H1 (cell line): ENCODE results near the gene MYO7B.

Source experiments
- BRCA1 ChIP-seq: IDR thresholded peaks from 2 replicates; pipeline ENCODE4 v1.6.1; 2012; ENCODE audit warnings: low read depth, low read length, improper control_type of control experiment
- CEBPB ChIP-seq: IDR thresholded peaks from 2 replicates; pipeline ENCODE4 v1.6.1; 2012; ENCODE audit warnings: low read depth, low read length
- CREB1 ChIP-seq: IDR thresholded peaks from 2 replicates; pipeline ENCODE4 v1.6.1; 2012; ENCODE audit warnings: inconsistent platforms
- EGR1 ChIP-seq: IDR thresholded peaks from 2 replicates; pipeline ENCODE4 v1.6.1; 2011; ENCODE audit warnings: low read depth, low read length, borderline replicate concordance
- EZH2 ChIP-seq: fragments of 200-600 bp; sonication (generic); IDR thresholded peaks from 2 replicates; pipeline ENCODE4 v1.7.1; 2012; ENCODE audit warnings: low read depth, mild to moderate bottlenecking, moderate library complexity, low read length, inconsistent platforms; ENCODE audit not compliant: severe bottlenecking
- POLR2A ChIP-seq, 2 experiments: IDR thresholded peaks; 1 replicate in 1 of 2; 2 replicates in 1 of 2; pipeline ENCODE4 v1.6.1; 2011; ENCODE audit warnings: low read depth in 2 of 2, low read length in 2 of 2, mild to moderate bottlenecking in 2 of 2; ENCODE audit errors: control extremely low read depth in 1 of 2
- POLR2AphosphoS5 ChIP-seq: IDR thresholded peaks from 2 replicates; pipeline ENCODE4 v1.6.1; 2011; ENCODE audit warnings: low read depth, low read length
- RAD21 ChIP-seq, 2 experiments: IDR thresholded peaks in 1 of 2; conservative IDR thresholded peaks in 1 of 2; 2 replicates each; pipeline ENCODE4 v1.6.1; 2011; ENCODE audit warnings: low read depth in 2 of 2, low read length in 2 of 2, improper control_type of control experiment in 1 of 2, inconsistent platforms in 1 of 2, mild to moderate bottlenecking in 1 of 2, moderate library complexity in 1 of 2
- RFX5 ChIP-seq: IDR thresholded peaks from 2 replicates; pipeline ENCODE4 v1.6.1; 2011; ENCODE audit warnings: low read depth, low read length, improper control_type of control experiment, borderline replicate concordance
- SIN3A ChIP-seq, 2 experiments: IDR thresholded peaks in 1 of 2; conservative IDR thresholded peaks in 1 of 2; 2 replicates each; pipeline ENCODE4 v1.6.1; 2011 to 2012; ENCODE audit warnings: low read length in 2 of 2, improper control_type of control experiment in 1 of 2, low read depth in 1 of 2, mild to moderate bottlenecking in 1 of 2
- TF ChIP-seq, protein P1 (sequence below), 3 experiments: IDR thresholded peaks; 1 replicate in 2 of 3; 2 replicates in 1 of 3; pipeline versions ENCODE4 v1.5.1 to v1.6.1; 2011; ENCODE audit warnings: low read length in 3 of 3, mild to moderate bottlenecking in 3 of 3, inconsistent platforms in 2 of 3, low read depth in 1 of 3, moderate library complexity in 1 of 3; ENCODE audit not compliant: insufficient read depth in 1 of 3; ENCODE audit errors: control extremely low read depth in 1 of 3

DNA sequence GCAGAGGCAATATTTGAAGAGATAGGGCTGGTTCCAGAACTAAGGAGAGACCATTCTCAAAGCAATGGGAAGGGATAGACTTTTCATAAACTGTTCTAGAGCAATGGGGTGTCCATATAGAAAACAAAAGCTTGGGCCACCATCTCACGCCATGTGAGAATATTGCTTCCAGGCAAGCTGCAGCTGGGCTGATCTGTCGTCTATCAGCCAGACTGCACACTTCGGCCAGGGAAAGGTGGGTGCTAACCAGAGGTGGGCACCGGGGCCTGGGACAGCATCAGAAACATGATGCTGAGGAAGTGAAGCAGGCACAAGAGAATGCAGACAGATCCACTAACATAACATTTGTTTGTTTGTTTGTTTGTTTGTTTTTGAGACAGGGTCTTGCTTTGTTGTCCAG lies 43.7 kb downstream of the MYO7B start:
- TF ChIP-seq, protein P1, sequence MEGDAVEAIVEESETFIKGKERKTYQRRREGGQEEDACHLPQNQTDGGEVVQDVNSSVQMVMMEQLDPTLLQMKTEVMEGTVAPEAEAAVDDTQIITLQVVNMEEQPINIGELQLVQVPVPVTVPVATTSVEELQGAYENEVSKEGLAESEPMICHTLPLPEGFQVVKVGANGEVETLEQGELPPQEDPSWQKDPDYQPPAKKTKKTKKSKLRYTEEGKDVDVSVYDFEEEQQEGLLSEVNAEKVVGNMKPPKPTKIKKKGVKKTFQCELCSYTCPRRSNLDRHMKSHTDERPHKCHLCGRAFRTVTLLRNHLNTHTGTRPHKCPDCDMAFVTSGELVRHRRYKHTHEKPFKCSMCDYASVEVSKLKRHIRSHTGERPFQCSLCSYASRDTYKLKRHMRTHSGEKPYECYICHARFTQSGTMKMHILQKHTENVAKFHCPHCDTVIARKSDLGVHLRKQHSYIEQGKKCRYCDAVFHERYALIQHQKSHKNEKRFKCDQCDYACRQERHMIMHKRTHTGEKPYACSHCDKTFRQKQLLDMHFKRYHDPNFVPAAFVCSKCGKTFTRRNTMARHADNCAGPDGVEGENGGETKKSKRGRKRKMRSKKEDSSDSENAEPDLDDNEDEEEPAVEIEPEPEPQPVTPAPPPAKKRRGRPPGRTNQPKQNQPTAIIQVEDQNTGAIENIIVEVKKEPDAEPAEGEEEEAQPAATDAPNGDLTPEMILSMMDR (IDR thresholded peaks at IDR 0.05; ENCODE audit: control extremely low read depth in 1 of 3, insufficient read depth in 1 of 3, low read depth in 1 of 3, low read length in 3 of 3), result no peak
- TF ChIP-seq CREB1 (no peak), POLR2AphosphoS5 (no peak), CEBPB (no peak), RFX5 (no peak), BRCA1 (no peak), EGR1 (no peak), RAD21 (IDR thresholded peaks at IDR 0.05 in 1 of 2, conservative IDR thresholded peaks at IDR 0.05 in 1 of 2; ENCODE audit: low read depth in 2 of 2, low read length in 2 of 2) (no peak), EZH2 (no peak), POLR2A (IDR thresholded peaks at IDR 0.05; ENCODE audit: control extremely low read depth in 1 of 2, low read depth in 2 of 2, low read length in 2 of 2) (no peak), SIN3A (conservative IDR thresholded peaks at IDR 0.05 in 1 of 2, IDR thresholded peaks at IDR 0.05 in 1 of 2; ENCODE audit: low read depth in 1 of 2, low read length in 2 of 2) (no peak)
